Endothelial cell of umbilical vein (primary cell): ENCODE results near the gene TMEM45B. TPM values are rescaled to one million over a fixed set of nuclear protein-coding genes. Genes with fewer than 3 reads are reported as not detected.
A peak's percentile ranks its signal among the peaks of the same experiment; 100 is the strongest.
"Not testable (repeated sequence)": the region's sequence is repeated elsewhere in the genome, so short reads cannot be mapped to it uniquely, and the experiment has no call there.

Source experiments
- BruUV-seq: library from RNA; stranded (reverse); fragments of 400-500 nt; replicated peaks from 2 replicates; lab custom pipeline; 2021; lab: Mats Ljungman, UMichigan
- CTCF ChIA-PET: fragments of 300-600, 350-600 bp; sonication (Branson Sonifier 250); formaldehyde crosslinking; loops from one replicate; lab custom pipeline; 2021; ENCODE audit warnings: antibody characterized with exemption, inconsistent platforms; lab: Charles Lee
- POLR2A ChIA-PET: fragments of 300-600, 350-600 bp; sonication (Branson Sonifier 250); formaldehyde crosslinking; loops from one replicate; lab custom pipeline; 2021; ENCODE audit warnings: antibody characterized with exemption, inconsistent platforms; lab: Charles Lee
- DNase-seq: peaks from one replicate; pipeline ENCODE4 v3.0.0-alpha.2; 2011; ENCODE audit warnings: low read depth, low spot score
- FAIRE-seq: peaks from 2 replicates; lab custom pipeline; 2011; peaks lifted over from hg19 to GRCh38; lab: Jason Lieb, UNC
- H2AFZ ChIP-seq: 2 replicates; pipeline ENCODE4 v1.6.0; 2012; ENCODE audit warnings: low read depth, low read length, control low read depth, inconsistent platforms
- H3K27ac ChIP-seq: 2 replicates; pipeline ENCODE4 v1.5.1; 2011; ENCODE audit warnings: low read depth, mild to moderate bottlenecking, control low read depth, low read length, moderate library complexity; ENCODE audit not compliant: insufficient read depth
- H3K27me3 ChIP-seq, 2 experiments: 2 replicates each; pipeline versions ENCODE4 v1.6.0 to v1.6.1; 2011; ENCODE audit warnings: low read length in 2 of 2, mixed read lengths in 1 of 2; ENCODE audit not compliant: control insufficient read depth in 2 of 2, insufficient read depth in 2 of 2
- H3K36me3 ChIP-seq, 2 experiments: 2 replicates in 1 of 2; 3 replicates in 1 of 2; pipeline ENCODE4 v1.5.1; 2011; ENCODE audit warnings: low read length in 2 of 2, mild to moderate bottlenecking in 1 of 2, moderate library complexity in 1 of 2; ENCODE audit not compliant: control insufficient read depth in 2 of 2, insufficient read depth in 2 of 2; ENCODE audit errors: extremely low read depth in 1 of 2
- H3K4me1 ChIP-seq: 3 replicates; pipeline ENCODE4 v1.5.1; 2011; ENCODE audit warnings: mild to moderate bottlenecking, low read length; ENCODE audit not compliant: control insufficient read depth, insufficient read depth; ENCODE audit errors: extremely low read depth
- H3K4me2 ChIP-seq: 2 replicates; pipeline ENCODE4 v1.6.1; 2011; ENCODE audit warnings: low read length, control low read depth, mixed read lengths; ENCODE audit not compliant: insufficient read depth
- H3K4me3 ChIP-seq, 3 experiments: fragments of 200-600 bp in 1 of 3; sonication (generic), shearing (Covaris generic) in 1 of 3; replicated peaks in 1 of 3; 2 replicates each; pipeline ENCODE4 v1.5.1; 2011 to 2016; ENCODE audit warnings: control low read depth in 3 of 3, low read length in 3 of 3, mild to moderate bottlenecking in 2 of 3, inconsistent platforms in 1 of 3, low read depth in 1 of 3, moderate library complexity in 1 of 3; ENCODE audit not compliant: insufficient read depth in 1 of 3
- H3K79me2 ChIP-seq: 2 replicates; pipeline ENCODE4 v1.6.0; 2012; ENCODE audit warnings: low read length, inconsistent platforms; ENCODE audit not compliant: control insufficient read depth, insufficient read depth
- H3K9ac ChIP-seq: replicated peaks from 2 replicates; pipeline ENCODE3; 2011; ENCODE audit warnings: low read length, control low read depth; ENCODE audit not compliant: insufficient read depth; ENCODE audit errors: extremely low read depth
- H3K9me1 ChIP-seq: replicated peaks from 3 replicates; pipeline ENCODE4 v1.6.0; 2011; ENCODE audit warnings: mild to moderate bottlenecking, low read length; ENCODE audit not compliant: control insufficient read depth, insufficient read depth; ENCODE audit errors: extremely low read depth
- H3K9me3 ChIP-seq: replicated peaks from 2 replicates; pipeline ENCODE4 v1.5.1; 2012; ENCODE audit warnings: low read length, inconsistent platforms; ENCODE audit not compliant: control insufficient read depth, insufficient read depth
- H4K20me1 ChIP-seq: replicated peaks from 2 replicates; pipeline ENCODE3; 2011; ENCODE audit warnings: mild to moderate bottlenecking, low read length; ENCODE audit not compliant: control insufficient read depth, insufficient read depth; ENCODE audit errors: extremely low read depth
- EZH2 ChIP-seq: IDR thresholded peaks from 2 replicates; pipeline ENCODE4 v1.6.1; 2012; ENCODE audit warnings: borderline replicate concordance, low read depth, mild to moderate bottlenecking, moderate library complexity, low read length, inconsistent platforms; ENCODE audit not compliant: severe bottlenecking
- FOS ChIP-seq: IDR thresholded peaks from 2 replicates; pipeline ENCODE4 v1.6.1; 2011; ENCODE audit warnings: mild to moderate bottlenecking, low read length, moderate library complexity, borderline replicate concordance; ENCODE audit not compliant: insufficient read depth
- GATA2 ChIP-seq: IDR thresholded peaks from 2 replicates; pipeline ENCODE4 v1.7.0; 2011; ENCODE audit warnings: low read depth, mild to moderate bottlenecking, moderate library complexity, mixed read lengths, low read length; ENCODE audit not compliant: insufficient read length, insufficient read depth
- JUN ChIP-seq: IDR thresholded peaks from 2 replicates; pipeline ENCODE4 v1.6.1; 2011; ENCODE audit warnings: borderline replicate concordance, low read depth; ENCODE audit not compliant: insufficient read length, insufficient read depth
- MYC ChIP-seq: IDR thresholded peaks from one replicate; pipeline ENCODE4 v1.6.1; 2011; ENCODE audit warnings: mild to moderate bottlenecking, low read depth, low read length
- POLR2A ChIP-seq: IDR thresholded peaks from 2 replicates; pipeline ENCODE4 v1.6.1; 2012; ENCODE audit warnings: low read depth, mild to moderate bottlenecking, control low read depth, low read length
- POLR2AphosphoS5 ChIP-seq: IDR thresholded peaks from 2 replicates; pipeline ENCODE4 v1.6.1; 2012; ENCODE audit warnings: low read depth, mild to moderate bottlenecking, control low read depth, low read length, moderate library complexity; ENCODE audit not compliant: insufficient read depth
- dilution Hi-C: fragments of 300-500 bp; cut with MboI; formaldehyde crosslinking; loops from one replicate; pipeline ENCODE4 v1.15.0; 2019; ENCODE audit warnings: low sequenced_read_pairs; ENCODE audit not compliant: extremely low pct_ligation_motif_present
- intact Hi-C: fragments of 100-400 bp; cut with micrococcal nuclease; formaldehyde crosslinking; loops from one replicate; pipeline ENCODE4 v1.10.0; 2022
- polyA plus RNA-seq, 4 experiments: library from polyadenylated mRNA; depleted of rRNA in 3 of 4; stranded (reverse) in 3 of 4; unstranded in 1 of 4; fragments of >200 nt; gene quantifications; 2 replicates each; pipeline versions ENCODE4 v1.2.1 to v1.2.3, GENCODE V29; 2011 to 2012; ENCODE audit warnings: missing spikeins in 1 of 4
- total RNA-seq: library from RNA; stranded (reverse); gene quantifications from 2 replicates; pipeline ENCODE4 v1.2.3, GENCODE V29; 2021
- TF ChIP-seq, protein P1 (sequence below), 2 donors: IDR thresholded peaks; 1 replicate in 1 of 2; 2 replicates in 1 of 2; pipeline ENCODE4 v1.5.1; 2011; ENCODE audit warnings: low read length in 2 of 2, mild to moderate bottlenecking in 2 of 2, moderate library complexity in 2 of 2, control low read depth in 1 of 2, inconsistent platforms in 1 of 2, low read depth in 1 of 2; ENCODE audit not compliant: insufficient read depth in 1 of 2; ENCODE audit errors: extremely low read depth in 1 of 2
- TF ChIP-seq, protein P2 (sequence below): IDR thresholded peaks from 2 replicates; pipeline ENCODE4 v1.6.1; 2011; ENCODE audit not compliant: insufficient read depth, insufficient read length

Gene TMEM45B
- total and polyA plus RNA-seq, 2 donors (not counting 3 experiments of a cell fraction or from before 2014, with no cell fraction given), result 0.08 TPM; not detected in 1

DNA sequence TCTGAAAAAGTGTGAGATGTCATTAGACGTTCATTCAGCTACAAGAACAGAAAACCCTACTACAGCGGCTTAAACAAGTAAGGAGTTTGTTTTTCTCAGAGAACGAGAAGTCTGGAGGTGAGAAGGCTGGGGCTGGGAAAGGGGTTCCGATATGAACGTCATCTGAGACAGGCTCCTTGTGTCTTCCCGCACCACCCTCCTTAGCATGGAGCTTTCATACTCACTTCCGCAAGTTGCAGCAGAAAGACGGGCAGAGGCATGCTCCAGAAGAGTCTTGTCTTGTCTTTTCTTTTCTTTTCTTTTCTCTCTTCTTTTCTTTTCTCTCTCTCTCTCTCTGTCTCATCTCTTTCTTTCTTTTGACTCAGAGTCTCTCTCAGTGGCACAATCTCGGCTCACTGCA lies 3.6 kb downstream of the TMEM45B start:
- Histone ChIP-seq H3K4me1 (no peaks in the 10 kb centered on the region), H3K79me2 (no peaks in the 10 kb centered on the region), H3K9ac (no peak overlapping the region), H3K4me2 (no peak overlapping the region), H3K27ac (no peak overlapping the region), H3K27me3 (peaks cover 4 to 12% of the 10 kb centered on the region in 2 experiments), H3K4me3 (no peak overlapping the region), H3K9me3 (no peaks in the 10 kb centered on the region), H2AFZ (no peak overlapping the region), H3K36me3 (no peaks in the 10 kb centered on the region), H4K20me1 (no peaks in the 10 kb centered on the region), H3K9me1 (no peaks in the 10 kb centered on the region)
- dilution Hi-C loops (no loop called here), intact Hi-C loops (no loop called here)
- TF ChIP-seq POLR2A (no peak), GATA2 (no peak), MYC (no peak), POLR2AphosphoS5 (no peak), EZH2 (no peak), JUN (no peak), FOS (no peak)
- TF ChIP-seq, protein P1, sequence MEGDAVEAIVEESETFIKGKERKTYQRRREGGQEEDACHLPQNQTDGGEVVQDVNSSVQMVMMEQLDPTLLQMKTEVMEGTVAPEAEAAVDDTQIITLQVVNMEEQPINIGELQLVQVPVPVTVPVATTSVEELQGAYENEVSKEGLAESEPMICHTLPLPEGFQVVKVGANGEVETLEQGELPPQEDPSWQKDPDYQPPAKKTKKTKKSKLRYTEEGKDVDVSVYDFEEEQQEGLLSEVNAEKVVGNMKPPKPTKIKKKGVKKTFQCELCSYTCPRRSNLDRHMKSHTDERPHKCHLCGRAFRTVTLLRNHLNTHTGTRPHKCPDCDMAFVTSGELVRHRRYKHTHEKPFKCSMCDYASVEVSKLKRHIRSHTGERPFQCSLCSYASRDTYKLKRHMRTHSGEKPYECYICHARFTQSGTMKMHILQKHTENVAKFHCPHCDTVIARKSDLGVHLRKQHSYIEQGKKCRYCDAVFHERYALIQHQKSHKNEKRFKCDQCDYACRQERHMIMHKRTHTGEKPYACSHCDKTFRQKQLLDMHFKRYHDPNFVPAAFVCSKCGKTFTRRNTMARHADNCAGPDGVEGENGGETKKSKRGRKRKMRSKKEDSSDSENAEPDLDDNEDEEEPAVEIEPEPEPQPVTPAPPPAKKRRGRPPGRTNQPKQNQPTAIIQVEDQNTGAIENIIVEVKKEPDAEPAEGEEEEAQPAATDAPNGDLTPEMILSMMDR (IDR thresholded peaks at IDR 0.05; ENCODE audit: extremely low read depth in 1 of 2, insufficient read depth in 1 of 2, low read depth in 1 of 2, low read length in 2 of 2), result no peak
- TF ChIP-seq, protein P2, sequence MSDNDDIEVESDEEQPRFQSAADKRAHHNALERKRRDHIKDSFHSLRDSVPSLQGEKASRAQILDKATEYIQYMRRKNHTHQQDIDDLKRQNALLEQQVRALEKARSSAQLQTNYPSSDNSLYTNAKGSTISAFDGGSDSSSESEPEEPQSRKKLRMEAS, result no peak
- DNase-seq (no peak), FAIRE-seq (peak; percentile 59)
- no TSS peak for BruUV-seq
- ChIA-PET POLR2A (no interaction called here), CTCF (no interaction called here)

DNA sequence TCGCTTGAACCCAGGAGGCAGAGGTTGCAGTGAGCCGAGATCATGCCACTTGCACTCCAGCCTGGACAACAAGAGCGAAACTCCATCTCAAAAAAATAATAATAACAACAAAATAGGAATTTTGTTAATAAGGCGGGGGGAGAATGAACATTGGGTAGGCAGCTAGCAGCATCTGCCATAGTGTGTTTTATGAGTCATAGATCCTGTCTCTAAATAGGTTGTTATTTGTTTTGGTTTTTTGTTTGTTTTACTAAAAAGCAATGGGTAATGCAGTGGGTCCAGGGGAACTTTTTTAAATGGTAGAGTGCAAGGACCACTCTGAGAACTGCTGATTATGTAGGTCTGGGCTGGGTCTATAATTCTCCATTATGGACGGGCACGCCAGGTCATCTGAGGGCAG lies 4.6 kb downstream of the TMEM45B start:
- H3K9me3 ChIP-seq, dilution Hi-C loops, H3K9ac ChIP-seq, H3K36me3 ChIP-seq, POLR2A ChIA-PET, H3K4me1 ChIP-seq, H3K27ac ChIP-seq, H4K20me1 ChIP-seq, H3K4me3 ChIP-seq, H3K27me3 ChIP-seq, H2AFZ ChIP-seq, BruUV-seq, intact Hi-C loops, H3K9me1 ChIP-seq, CTCF ChIA-PET, DNase-seq, H3K4me2 ChIP-seq, H3K79me2 ChIP-seq, FAIRE-seq: not testable (repeated sequence)

DNA sequence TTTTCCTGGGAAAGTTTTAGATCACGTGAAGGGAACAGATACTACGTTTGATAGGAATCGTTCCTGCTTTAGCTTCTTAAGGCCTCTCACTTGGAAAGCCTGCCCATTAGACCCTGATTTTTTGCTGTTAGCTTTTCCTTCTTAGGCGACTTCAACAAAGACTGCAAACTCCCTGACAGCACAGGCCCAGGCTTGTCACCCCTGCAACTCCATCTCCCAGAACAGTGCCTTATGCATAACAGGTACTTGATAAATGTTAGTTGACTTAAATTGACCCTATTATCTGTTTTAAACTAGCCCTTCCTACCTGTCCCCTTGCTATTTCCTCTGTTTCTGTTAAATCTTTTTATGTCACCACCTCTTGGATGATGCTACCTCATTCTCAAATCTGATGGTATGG lies 7.6 kb downstream of the TMEM45B start:
- CTCF ChIA-PET, H3K4me1 ChIP-seq, dilution Hi-C loops, BruUV-seq, H3K27me3 ChIP-seq, H3K4me2 ChIP-seq, POLR2A ChIA-PET, H4K20me1 ChIP-seq, DNase-seq, H3K79me2 ChIP-seq, H3K36me3 ChIP-seq, H3K27ac ChIP-seq, H2AFZ ChIP-seq, intact Hi-C loops, H3K4me3 ChIP-seq, H3K9ac ChIP-seq, H3K9me3 ChIP-seq, H3K9me1 ChIP-seq, FAIRE-seq: not testable (repeated sequence)
